Renal cortical epithelial cell (primary cell): ENCODE measurements around the gene SBF1. TPM values are rescaled to one million over a fixed set of nuclear protein-coding genes. Genes with fewer than 3 reads are reported as not detected.

ENCODE experiments used
- DNase-seq: peaks from one replicate; pipeline ENCODE4 v3.0.0-alpha.2; 2011; ENCODE audit warnings: low read depth
- total RNA-seq: library from RNA; depleted of rRNA; stranded (reverse); fragments of >200 nt; gene quantifications from 2 replicates; pipeline ENCODE4 v1.2.3, GENCODE V29; 2014

Gene SBF1
- total RNA-seq, 1 donor from 2014 or later = 68.2 TPM

- DNase-seq = peak; percentile 55
These were observed 9.4 kb upstream of the SBF1 start for GRCh38 chr22:50483977-50484853.

GRCh38 chr22:50483556-50483955 lies 8.7 kb upstream of the SBF1 start:
- no peak for DNase-seq

- no peak for DNase-seq
These were observed 8.3 kb upstream of the SBF1 start for GRCh38 chr22:50483106-50483505.

GRCh38 chr22:50482107-50483074 lies 7.6 kb upstream of the SBF1 start:
- DNase-seq = no peak

- DNase-seq = no peak
These were observed 6.7 kb upstream of the SBF1 start, which contains the start of gene ADM2 for GRCh38 chr22:50481440-50482106. Gene ADM2, plus strand, starts transcription at chr22:50481543. Its CDS starts 305 bp downstream, at chr22:50481848.

- no peak for DNase-seq
These were observed 6.2 kb upstream of the SBF1 start for GRCh38 chr22:50481045-50481439.

- DNase-seq = no peak
These were observed 4.9 kb upstream of the SBF1 start for GRCh38 chr22:50479721-50480120.

- no peak for DNase-seq
These were observed 3.1 kb upstream of the SBF1 start for GRCh38 chr22:50477923-50478322.

- no peak for DNase-seq
These were observed 2.0 kb upstream of the SBF1 start for GRCh38 chr22:50476868-50477267.

GRCh38 chr22:50475652-50476002 lies 792 bp upstream of the SBF1 start:
- DNase-seq = no peak

GRCh38 chr22:50473855-50474671 lies 772 bp downstream of the SBF1 start:
- DNase-seq = peak; percentile 20

- DNase-seq = no peak
These were observed 1.7 kb downstream of the SBF1 start for GRCh38 chr22:50473088-50473487.

GRCh38 chr22:50471962-50472361 lies 2.9 kb downstream of the SBF1 start:
- DNase-seq = no peak

GRCh38 chr22:50471197-50471847 lies 3.5 kb downstream of the SBF1 start:
- DNase-seq = no peak

GRCh38 chr22:50470491-50470890 lies 4.3 kb downstream of the SBF1 start:
- DNase-seq = no peak

GRCh38 chr22:50469377-50470305 lies 5.2 kb downstream of the SBF1 start:
- DNase-seq = peak; percentile 13

- DNase-seq = no peak
These were observed 6.2 kb downstream of the SBF1 start for GRCh38 chr22:50468626-50469025.

GRCh38 chr22:50467773-50468440 lies 6.9 kb downstream of the SBF1 start:
- DNase-seq = no peak

GRCh38 chr22:50467341-50467740 lies 7.5 kb downstream of the SBF1 start:
- DNase-seq = no peak
